Measurements from ENCODE around the gene USP31.

- TF ChIP-seq CTCF (IDR thresholded peaks at IDR 0.05), result no peak
- no peak for TF ChIP-seq EZH2 (IDR thresholded peaks at IDR 0.05; ENCODE audit: borderline replicate concordance, insufficient read depth, low read depth, low read length, poor library complexity, severe bottlenecking)
Observed at GRCh38 chr16:23147666-23148065, 1.6 kb downstream of the USP31 start.

All from B cell (primary cell).